OCI-LY7 (cell line): Measurements from ENCODE around the gene SLC25A44.

ENCODE experiments used
- CTCF ChIP-seq: fragments of 200-600 bp; sonication (generic); conservative IDR thresholded peaks from 2 replicates; pipeline ENCODE4 v1.5.1; 2014; ENCODE audit warnings: mild to moderate bottlenecking, antibody characterized with exemption, low read length, moderate library complexity, mixed read lengths
- EZH2phosphoT487 ChIP-seq: fragments of 200-600 bp; sonication (generic); IDR thresholded peaks from 2 replicates; pipeline ENCODE4 v1.6.1; 2018; ENCODE audit warnings: low read depth, borderline replicate concordance, mild to moderate bottlenecking, mixed run types, antibody characterized with exemption, low read length, moderate library complexity, mixed read lengths

- TF ChIP-seq CTCF (no peak), EZH2phosphoT487 (no peak)
These were observed 42.3 kb downstream of the SLC25A44 start for GRCh38 chr1:156236164-156236563.
